H9 (cell line): Measurements from ENCODE around the gene TBC1D1. TPM values are rescaled to one million over a fixed set of nuclear protein-coding genes. Genes with fewer than 3 reads are reported as not detected.

Experiments used
- DNase-seq: peaks from one replicate; pipeline ENCODE4 v3.0.0-alpha.2; 2017
- H2AFZ ChIP-seq: one replicate; pipeline ENCODE4 v1.6.1; 2013; ENCODE audit warnings: mild to moderate bottlenecking, low read length, control low read depth, moderate library complexity
- H2AK5ac ChIP-seq: 2 replicates; pipeline ENCODE4 v1.6.1; 2013; ENCODE audit warnings: low read length, control low read depth, mixed read lengths; ENCODE audit not compliant: insufficient read length
- H2BK120ac ChIP-seq: one replicate; pipeline ENCODE4 v1.6.1; 2013; ENCODE audit warnings: low read depth, mild to moderate bottlenecking, low read length, control low read depth, inconsistent platforms; ENCODE audit not compliant: poor library complexity, severe bottlenecking
- H2BK12ac ChIP-seq: 2 replicates; pipeline ENCODE4 v1.6.1; 2013; ENCODE audit warnings: low read length, control low read depth, mixed read lengths, low read depth; ENCODE audit not compliant: insufficient read length
- H2BK15ac ChIP-seq: 2 replicates; pipeline ENCODE4 v1.6.1; 2013; ENCODE audit warnings: low read depth, low read length, control low read depth
- H2BK20ac ChIP-seq: one replicate; pipeline ENCODE4 v1.6.1; 2013; ENCODE audit warnings: low read depth, mild to moderate bottlenecking, low read length, control low read depth, inconsistent platforms; ENCODE audit not compliant: poor library complexity, severe bottlenecking
- H2BK5ac ChIP-seq: 2 replicates; pipeline ENCODE4 v1.6.1; 2013; ENCODE audit warnings: low read length, control low read depth, mixed read lengths; ENCODE audit not compliant: insufficient read length
- H3K14ac ChIP-seq: 2 replicates; pipeline ENCODE4 v1.6.1; 2013; ENCODE audit warnings: low read length, control low read depth; ENCODE audit not compliant: insufficient read depth
- H3K18ac ChIP-seq: 2 replicates; pipeline ENCODE4 v1.6.1; 2013; ENCODE audit warnings: low read depth, mild to moderate bottlenecking, mixed read lengths, low read length, control low read depth; ENCODE audit not compliant: insufficient read length
- H3K23ac ChIP-seq: 2 replicates; pipeline ENCODE4 v1.6.1; 2013; ENCODE audit warnings: low read length, control low read depth, mixed read lengths, low read depth; ENCODE audit not compliant: insufficient read length
- H3K23me2 ChIP-seq: 2 replicates; pipeline ENCODE4 v1.6.1; 2013; ENCODE audit warnings: low read depth, mild to moderate bottlenecking, mixed read lengths, low read length, control low read depth; ENCODE audit not compliant: insufficient read length, poor library complexity, severe bottlenecking
- H3K27ac ChIP-seq: 2 replicates; pipeline ENCODE4 v1.5.1; 2013; ENCODE audit warnings: low read length, control low read depth, mixed read lengths, low read depth; ENCODE audit not compliant: insufficient read length
- H3K27me3 ChIP-seq: 2 replicates; pipeline ENCODE4 v1.6.1; 2013; ENCODE audit warnings: low read length, control low read depth, inconsistent platforms; ENCODE audit not compliant: insufficient read depth
- H3K4ac ChIP-seq: 2 replicates; pipeline ENCODE4 v1.6.1; 2013; ENCODE audit warnings: low read depth, mild to moderate bottlenecking, control low read depth, inconsistent platforms, low read length, moderate library complexity
- H3K4me1 ChIP-seq: 2 replicates; pipeline ENCODE4 v1.6.1; 2013; ENCODE audit warnings: low read length, control low read depth, inconsistent platforms; ENCODE audit not compliant: insufficient read depth
- H3K4me2 ChIP-seq: 2 replicates; pipeline ENCODE4 v1.6.1; 2013; ENCODE audit warnings: low read length, control low read depth, mixed read lengths; ENCODE audit not compliant: insufficient read length, insufficient read depth
- H3K56ac ChIP-seq: 2 replicates; pipeline ENCODE4 v1.6.1; 2013; ENCODE audit warnings: low read depth, mild to moderate bottlenecking, mixed read lengths, low read length, control low read depth; ENCODE audit not compliant: insufficient read length
- H3K79me1 ChIP-seq: 2 replicates; pipeline ENCODE4 v1.6.1; 2013; ENCODE audit warnings: low read depth, mild to moderate bottlenecking, moderate library complexity, low read length, control low read depth, inconsistent platforms; ENCODE audit not compliant: insufficient read depth, poor library complexity, severe bottlenecking
- H3K79me2 ChIP-seq: 2 replicates; pipeline ENCODE4 v1.6.1; 2013; ENCODE audit warnings: low read length, control low read depth, inconsistent platforms; ENCODE audit not compliant: insufficient read depth
- H3K9ac ChIP-seq: 2 replicates; pipeline ENCODE4 v1.6.1; 2013; ENCODE audit warnings: low read length, control low read depth, mixed read lengths; ENCODE audit not compliant: insufficient read length; ENCODE audit errors: extremely low read depth
- H3K9me3 ChIP-seq: one replicate; pipeline ENCODE4 v1.6.1; 2013; ENCODE audit warnings: low read depth, low read length, inconsistent platforms; ENCODE audit not compliant: control insufficient read depth
- H3T11ph ChIP-seq: one replicate; pipeline ENCODE4 v1.6.1; 2013; ENCODE audit warnings: mild to moderate bottlenecking, low read length, control low read depth, inconsistent platforms
- H4K20me1 ChIP-seq: one replicate; pipeline ENCODE4 v1.6.1; 2013; ENCODE audit not compliant: control insufficient read depth, insufficient read length, insufficient read depth
- H4K5ac ChIP-seq: 2 replicates; pipeline ENCODE4 v1.6.1; 2013; ENCODE audit warnings: low read depth, mild to moderate bottlenecking, mixed read lengths, low read length, control low read depth; ENCODE audit not compliant: insufficient read length
- H4K8ac ChIP-seq: replicated peaks from 2 replicates; pipeline ENCODE4 v1.6.1; 2013; ENCODE audit warnings: low read length, control low read depth, mixed read lengths, low read depth; ENCODE audit not compliant: insufficient read length
- H4K91ac ChIP-seq: 2 replicates; pipeline ENCODE4 v1.6.1; 2013; ENCODE audit warnings: low read depth, mild to moderate bottlenecking, moderate library complexity, mixed read lengths, low read length, control low read depth; ENCODE audit not compliant: insufficient read length
- H3K27ac Mint-ChIP-seq, 3 experiments: 2 replicates in 2 of 3; 3 replicates in 1 of 3; pipeline ENCODE4 v1.8.0; 2020 to 2021; ENCODE audit warnings: mixed read lengths in 3 of 3, mild to moderate bottlenecking in 1 of 3, moderate library complexity in 1 of 3
- H3K27me3 Mint-ChIP-seq: 2 replicates; pipeline ENCODE4 v1.8.0; 2021; ENCODE audit warnings: low read depth, mild to moderate bottlenecking, moderate library complexity, mixed read lengths
- H3K36me3 Mint-ChIP-seq, 3 experiments: 2 replicates in 2 of 3; 3 replicates in 1 of 3; pipeline ENCODE4 v1.8.0; 2020 to 2021; ENCODE audit warnings: low read depth in 3 of 3, mixed read lengths in 3 of 3; ENCODE audit not compliant: insufficient read depth in 1 of 3
- H3K4me1 Mint-ChIP-seq, 2 experiments: 2 replicates each; pipeline ENCODE4 v1.8.0; 2020; ENCODE audit warnings: mixed read lengths in 2 of 2
- H3K4me3 Mint-ChIP-seq, 2 experiments: 2 replicates in 1 of 2; 3 replicates in 1 of 2; pipeline ENCODE4 v1.8.0; 2020 to 2021; ENCODE audit warnings: mild to moderate bottlenecking in 2 of 2, mixed read lengths in 2 of 2, moderate library complexity in 1 of 2
- H3K9me3 Mint-ChIP-seq, 2 experiments: 2 replicates in 1 of 2; 3 replicates in 1 of 2; pipeline ENCODE4 v1.8.0; 2020; ENCODE audit warnings: mild to moderate bottlenecking in 2 of 2, mixed read lengths in 2 of 2, moderate library complexity in 1 of 2
- CTCF ChIP-seq: fragments of 200-600 bp; sonication (generic); conservative IDR thresholded peaks from 3 replicates; pipeline ENCODE4 v1.8.0; 2021; ENCODE audit warnings: antibody characterized with exemption, mild to moderate bottlenecking
- WGBS: extraction: QIAGEN DNeasy Blood & Tissue Kit; methylation state at CpG from one replicate; pipeline ENCODE4 v1.1.7; 2013; ENCODE audit warnings: missing lambda C conversion rate, low lambda C conversion rate, mixed read lengths; ENCODE audit not compliant: insufficient read length; ENCODE audit errors: extremely low coverage; 5-methylcytosine and 5-hydroxymethylcytosine counted together
- total RNA-seq: library from RNA; stranded (reverse); gene quantifications from 2 replicates; pipeline ENCODE4 v1.2.1, GENCODE V29; 2021

Gene TBC1D1
- total RNA-seq, 1 experiment from 2014 or later, result 109 TPM

GRCh38 chr4:38034986-38035882 is 144.3 kb downstream of the TBC1D1 start:
- Histone ChIP-seq H2BK12ac (no peak overlapping the region), H3K18ac (no peak overlapping the region), H3K4ac (no peak overlapping the region), H3K79me1 (no peaks in the 10 kb centered on the region), H3K14ac (no peak overlapping the region), H3K27me3 (no peaks in the 10 kb centered on the region), H4K5ac (no peak overlapping the region), H2BK5ac (no peak overlapping the region), H2AK5ac (no peak overlapping the region), H4K8ac (no peak overlapping the region), H3K23ac (no peak overlapping the region), H2BK120ac (no peak overlapping the region), H3K9ac (no peak overlapping the region), H3K4me2 (no peak overlapping the region), H3K9me3 (no peaks in the 10 kb centered on the region), H3K56ac (no peak overlapping the region), H2AFZ (no peak overlapping the region), H3K27ac (no peak overlapping the region), H4K20me1 (no peaks in the 10 kb centered on the region), H2BK20ac (no peak overlapping the region), H3K4me1 (no peaks in the 10 kb centered on the region), H3K23me2 (no peaks in the 10 kb centered on the region), H3K79me2 (no peaks in the 10 kb centered on the region), H4K91ac (no peak overlapping the region), H2BK15ac (no peak overlapping the region), H3T11ph (no peak overlapping the region)
- no peak overlapping the region for H3K27ac Mint-ChIP-seq
- TF ChIP-seq CTCF, result peak; percentile 78
- H3K9me3 Mint-ChIP-seq, result no peaks in the 10 kb centered on the region
- WGBS, result no CpG with 5 or more reads among the region's 11 CpGs
- no peak overlapping the region for H3K4me3 Mint-ChIP-seq
- no peak for DNase-seq
- H3K4me1 Mint-ChIP-seq, result peaks cover 6 to 7% of the 10 kb centered on the region in 2 experiments; a peak in 3 of 4 replicates
- H3K27me3 Mint-ChIP-seq, result no peaks in the 10 kb centered on the region
- H3K36me3 Mint-ChIP-seq, result peaks cover 8 to 23% (median 9%) of the 10 kb centered on the region in 3 experiments; a peak in 6 of 7 replicates
